SK-N-SH (cell line): Measurements from ENCODE around the gene AGBL1. TPM values are rescaled to one million over a fixed set of nuclear protein-coding genes. Genes with fewer than 3 reads are reported as not detected.

Experiments used
- CTCF ChIA-PET: fragments of 300-600, 350-600 bp; formaldehyde crosslinking; extraction: SDS; loops from one replicate; lab custom pipeline; 2021; lab: Yijun Ruan, JAX
- POLR2A ChIA-PET: fragments of 350-600 bp; sonication (Branson Sonifier 250); formaldehyde crosslinking; extraction: SDS; loops from one replicate; lab custom pipeline; 2020; ENCODE audit warnings: antibody characterized with exemption, inconsistent platforms; lab: Yijun Ruan, JAX
- DNase-seq: peaks from one replicate; pipeline ENCODE4 v3.0.0; 2012
- H2AFZ ChIP-seq: fragments of 200-600 bp; sonication (generic); 2 replicates; pipeline ENCODE4 v1.8.1; 2016; ENCODE audit warnings: antibody characterized with exemption, mild to moderate bottlenecking, low read depth
- H3F3A ChIP-seq: fragments of 200-600 bp; sonication (generic); replicated peaks from 2 replicates; pipeline ENCODE3; 2016; ENCODE audit warnings: antibody characterized with exemption, mild to moderate bottlenecking; ENCODE audit not compliant: insufficient read depth
- H3K27ac ChIP-seq, 2 experiments: fragments of 200-500 bp in 1 of 2; fragments of 200-600 bp in 1 of 2; sonication (Bioruptor generic) in 1 of 2; sonication (generic), shearing (Covaris generic) in 1 of 2; 2 replicates each; pipeline versions ENCODE4 v1.5.1 to v1.6.1; 2014 to 2016; ENCODE audit warnings: low read depth in 2 of 2, inconsistent platforms in 1 of 2, low read length in 1 of 2, mild to moderate bottlenecking in 1 of 2, mixed read lengths in 1 of 2
- H3K27me3 ChIP-seq: fragments of 200-600 bp; sonication (generic), shearing (Covaris generic); 2 replicates; pipeline ENCODE4 v1.6.1; 2016; ENCODE audit warnings: mixed run types; ENCODE audit not compliant: insufficient read depth
- H3K36me3 ChIP-seq, 2 experiments: fragments of 200-500 bp in 1 of 2; fragments of 200-600 bp in 1 of 2; sonication (Bioruptor generic) in 1 of 2; sonication (generic) in 1 of 2; replicated peaks in 1 of 2; 2 replicates each; pipeline versions ENCODE3 to v1.5.1; 2014 to 2016; ENCODE audit warnings: low read length in 1 of 2, mild to moderate bottlenecking in 1 of 2; ENCODE audit not compliant: insufficient read depth in 2 of 2, control insufficient read depth in 1 of 2
- H3K4me1 ChIP-seq, 2 experiments: fragments of 200-500 bp in 1 of 2; fragments of 200-600 bp in 1 of 2; sonication (Bioruptor generic) in 1 of 2; sonication (generic), shearing (Covaris generic) in 1 of 2; 2 replicates each; pipeline versions ENCODE4 v1.5.1 to v1.6.1; 2014 to 2016; ENCODE audit warnings: low read depth in 1 of 2, low read length in 1 of 2, mixed run types in 1 of 2; ENCODE audit not compliant: insufficient read depth in 2 of 2, control insufficient read depth in 1 of 2
- H3K4me2 ChIP-seq: fragments of 200-600 bp; sonication (generic), shearing (Covaris generic); 2 replicates; pipeline ENCODE4 v1.6.1; 2017; ENCODE audit warnings: mixed run types
- H3K4me3 ChIP-seq, 2 experiments: fragments of 200-500 bp in 1 of 2; fragments of 200-600 bp in 1 of 2; sonication (Bioruptor generic) in 1 of 2; sonication (generic), shearing (Covaris generic) in 1 of 2; 2 replicates each; pipeline versions ENCODE4 v1.5.1 to v1.8.1; 2014 to 2016; ENCODE audit warnings: low read depth in 2 of 2, inconsistent platforms in 1 of 2, low read length in 1 of 2, mild to moderate bottlenecking in 1 of 2, mixed read lengths in 1 of 2, moderate library complexity in 1 of 2
- H3K79me2 ChIP-seq: fragments of 200-600 bp; sonication (generic); 2 replicates; pipeline ENCODE4 v1.8.1; 2017; ENCODE audit warnings: mild to moderate bottlenecking; ENCODE audit not compliant: insufficient read depth
- H3K9ac ChIP-seq: fragments of 200-600 bp; sonication (generic); 2 replicates; pipeline ENCODE4 v1.6.1; 2017; ENCODE audit warnings: mixed run types
- H3K9me2 ChIP-seq: fragments of 200-600 bp; sonication (generic); 2 replicates; pipeline ENCODE4 v1.6.1; 2017; ENCODE audit warnings: mixed run types
- H3K9me3 ChIP-seq: fragments of 200-600 bp; sonication (generic); 2 replicates; pipeline ENCODE4 v1.6.1; 2017; ENCODE audit warnings: mixed run types, mild to moderate bottlenecking, moderate library complexity
- H4K20me1 ChIP-seq: fragments of 200-600 bp; sonication (generic); 2 replicates; pipeline ENCODE4 v1.6.1; 2017; ENCODE audit warnings: mild to moderate bottlenecking, mixed run types; ENCODE audit not compliant: insufficient read depth
- CTCF ChIP-seq: fragments of 200-600 bp; sonication (generic); IDR thresholded peaks from 2 replicates; pipeline ENCODE4 v1.6.1; 2017; ENCODE audit warnings: antibody characterized with exemption, mild to moderate bottlenecking, moderate library complexity
- IRF3 ChIP-seq: fragments of 150-350 bp; IDR thresholded peaks from 2 replicates; pipeline ENCODE4 v1.6.1; 2016; ENCODE audit warnings: mild to moderate bottlenecking, low read depth, low read length
- JUND ChIP-seq: IDR thresholded peaks from 2 replicates; pipeline ENCODE4 v1.4.0; 2012
- MEF2A ChIP-seq: IDR thresholded peaks from 2 replicates; pipeline ENCODE4 v1.4.0; 2012; ENCODE audit warnings: low read depth, borderline replicate concordance
- PBX3 ChIP-seq: IDR thresholded peaks from 2 replicates; pipeline ENCODE4; 2012
- POLR2AphosphoS5 ChIP-seq: IDR thresholded peaks from 2 replicates; pipeline ENCODE4 v1.6.1; 2012; ENCODE audit warnings: low read depth, low read length
- REST ChIP-seq: IDR thresholded peaks from 2 replicates; pipeline ENCODE4 v1.6.1; 2012; ENCODE audit warnings: mild to moderate bottlenecking, low read depth, low read length, moderate library complexity
- RFX5 ChIP-seq: IDR thresholded peaks from 2 replicates; pipeline ENCODE4 v1.6.1; 2012; ENCODE audit warnings: mild to moderate bottlenecking, improper control_type of control experiment, low read length
- TAF1 ChIP-seq: IDR thresholded peaks from 2 replicates; pipeline ENCODE4 v1.6.1; 2012; ENCODE audit warnings: low read depth, mild to moderate bottlenecking, low read length, moderate library complexity, borderline replicate concordance
- TCF12 ChIP-seq: IDR thresholded peaks from 2 replicates; pipeline ENCODE4 v1.4.0; 2012
- TEAD4 ChIP-seq: IDR thresholded peaks from 2 replicates; pipeline ENCODE4 v1.4.0; 2012; ENCODE audit warnings: mild to moderate bottlenecking, borderline replicate concordance; ENCODE audit not compliant: insufficient read depth
- YY1 ChIP-seq: IDR thresholded peaks from 2 replicates; pipeline ENCODE4 v1.4.0; 2012; ENCODE audit warnings: low read depth, mild to moderate bottlenecking
- ZBTB33 ChIP-seq: IDR thresholded peaks from 2 replicates; pipeline ENCODE4 v1.4.0; 2012; ENCODE audit warnings: low read depth, borderline replicate concordance
- WGBS: methylation state at CpG from one replicate; pipeline ENCODE4 v1.1.6; 2017; ENCODE audit warnings: low lambda C conversion rate; 5-methylcytosine and 5-hydroxymethylcytosine counted together
- polyA plus RNA-seq, 3 experiments: library from polyadenylated mRNA; depleted of rRNA; stranded (reverse); fragments of >200 nt; gene quantifications; 2 replicates each; pipeline ENCODE4 v1.2.3, GENCODE V29; 2012

The AGBL1 gene
- polyA plus RNA-seq, 1 of the 3 experiments (the other 2 are of a cell fraction) = not detected

- POLR2A ChIA-PET = no interaction called here
- TF ChIP-seq IRF3 (no peak), POLR2AphosphoS5 (no peak), REST (no peak), PBX3 (no peak), YY1 (no peak), MEF2A (no peak), ZBTB33 (no peak), JUND (no peak), TEAD4 (no peak), RFX5 (no peak), TAF1 (no peak), TCF12 (no peak), CTCF (no peak)
- TF ChIP-seq, all 33 proteins: peak for 0
- H3K27me3 ChIP-seq = no peaks in the 10 kb centered on the region
- CTCF ChIA-PET = interaction anchor here (0.9 kb wide), 1 partner anchor 11 kb away, joined by 3 read pairs; no protein-coding TSS in a partner anchor
- no peak overlapping the region for H3K9ac ChIP-seq
- H3K9me2 ChIP-seq = no peaks in the 10 kb centered on the region
- no peak overlapping the region for H3K27ac ChIP-seq
- no peak overlapping the region for H3K4me3 ChIP-seq
- H3K79me2 ChIP-seq = no peaks in the 10 kb centered on the region
- no peak overlapping the region for H3K4me2 ChIP-seq
- DNase-seq = no peak
- H3K36me3 ChIP-seq = no peaks in the 10 kb centered on the region
- 75% methylated on average over 1 of the region's 1 CpG for WGBS
- no peaks in the 10 kb centered on the region for H3K4me1 ChIP-seq
- H4K20me1 ChIP-seq = no peaks in the 10 kb centered on the region
- H3K9me3 ChIP-seq = no peaks in the 10 kb centered on the region
- H2AFZ ChIP-seq = no peak overlapping the region
- no peaks in the 10 kb centered on the region for H3F3A ChIP-seq
Observed at GRCh38 chr15:86796521-86796920, 716.9 kb downstream of the AGBL1 start.
